K562 (cell line): ENCODE data around the gene HEPHL1. TPM values are rescaled to one million over a fixed set of nuclear protein-coding genes. Genes with fewer than 3 reads are reported as not detected.
A peak's percentile ranks its signal among the peaks of the same experiment; 100 is the strongest.

ENCODE experiments used
- BRD9 ChIP-seq: fragments of 450-650 bp; IDR thresholded peaks from 2 replicates; pipeline ENCODE4 v1.6.1; 2018; ENCODE audit warnings: low read depth; ENCODE audit not compliant: partially characterized antibody
- CBX2 ChIP-seq: fragments of 200-600 bp; sonication (generic); IDR thresholded peaks from one replicate; pipeline ENCODE4 v1.6.1; 2012; ENCODE audit warnings: mild to moderate bottlenecking, low read length, inconsistent platforms; ENCODE audit not compliant: insufficient read depth, poor library complexity, severe bottlenecking
- CCNT2 ChIP-seq: IDR thresholded peaks from 2 replicates; pipeline ENCODE4 v1.6.1; 2011; ENCODE audit warnings: borderline replicate concordance, low read depth, mild to moderate bottlenecking, moderate library complexity, mixed read lengths, low read length; ENCODE audit not compliant: insufficient read length; ENCODE audit errors: extremely low read depth
- ETV6 ChIP-seq, 3 experiments: fragments of 150-350 bp in 1 of 3; sonication (generic) in 1 of 3; formaldehyde crosslinking in 1 of 3; IDR thresholded peaks; 2 replicates each; pipeline versions ENCODE4 v1.6.1 to v1.8.0; 2014 to 2022; ENCODE audit warnings: borderline replicate concordance in 2 of 3, low read depth in 2 of 3, antibody characterized with exemption in 1 of 3, low read length in 1 of 3, mild to moderate bottlenecking in 1 of 3, missing genetic modification reagents in 1 of 3
- FOS ChIP-seq: IDR thresholded peaks from 3 replicates; pipeline ENCODE4 v1.6.1; 2011; ENCODE audit not compliant: insufficient read length; ENCODE audit errors: extremely low read depth
- GATAD2B ChIP-seq: fragments of 450-650 bp; IDR thresholded peaks from 2 replicates; pipeline ENCODE4 v1.6.1; 2017; ENCODE audit warnings: mild to moderate bottlenecking, borderline replicate concordance
- KLF6 ChIP-seq: fragments of 250-450 bp; sonication (Bioruptor Pico); IDR thresholded peaks from 2 replicates; pipeline ENCODE4 v1.4.0; 2020; ENCODE audit warnings: mild to moderate bottlenecking, moderate library complexity, borderline replicate concordance
- L3MBTL2 ChIP-seq: fragments of 450-650 bp; IDR thresholded peaks from 2 replicates; pipeline ENCODE4 v1.6.1; 2016; ENCODE audit warnings: mild to moderate bottlenecking, moderate library complexity
- MCM7 ChIP-seq, 2 experiments: fragments of 450-650 bp; IDR thresholded peaks; 2 replicates each; pipeline ENCODE4 v1.6.1; 2016 to 2018
- MIER1 ChIP-seq: fragments of 450-650 bp; IDR thresholded peaks from 2 replicates; pipeline ENCODE4 v1.6.1; 2016; ENCODE audit warnings: antibody characterized with exemption, mild to moderate bottlenecking, low read depth
- NFYB ChIP-seq: IDR thresholded peaks from 2 replicates; pipeline ENCODE4 v1.6.1; 2011; ENCODE audit warnings: mild to moderate bottlenecking, moderate library complexity; ENCODE audit not compliant: insufficient read length; ENCODE audit errors: extremely low read depth
- POLR3A ChIP-seq: IDR thresholded peaks from 2 replicates; pipeline ENCODE4 v1.6.1; 2011; ENCODE audit warnings: borderline replicate concordance, mild to moderate bottlenecking, moderate library complexity; ENCODE audit not compliant: insufficient read length, insufficient read depth; ENCODE audit errors: extremely low read depth
- PTBP1 ChIP-seq: fragments of 200-400 bp; formaldehyde crosslinking; IDR thresholded peaks from 2 replicates; pipeline ENCODE4 v1.6.1; 2017; ENCODE audit warnings: low read depth, low read length
- TAF9B ChIP-seq: fragments of 450-650 bp; IDR thresholded peaks from 2 replicates; pipeline ENCODE4 v1.6.1; 2018; ENCODE audit warnings: mild to moderate bottlenecking; ENCODE audit not compliant: partially characterized antibody
- TOE1 ChIP-seq, 2 experiments: fragments of 450-650 bp in 1 of 2; sonication (generic) in 1 of 2; formaldehyde crosslinking in 1 of 2; IDR thresholded peaks; 2 replicates each; pipeline versions ENCODE4 v1.7.1 to v1.8.0; 2016 to 2022; ENCODE audit warnings: borderline replicate concordance in 2 of 2, mild to moderate bottlenecking in 2 of 2, antibody characterized with exemption in 1 of 2, inconsistent platforms in 1 of 2, low read depth in 1 of 2, missing genetic modification reagents in 1 of 2, moderate library complexity in 1 of 2
- ZBTB17 ChIP-seq: fragments of 450-650 bp; formaldehyde crosslinking; IDR thresholded peaks from 2 replicates; pipeline ENCODE4 v1.4.0; 2020; ENCODE audit warnings: mild to moderate bottlenecking
- ZC3H8 ChIP-seq: fragments of 450-650 bp; IDR thresholded peaks from 2 replicates; pipeline ENCODE4 v1.6.1; 2017
- ZNF347 ChIP-seq: fragments of 450-650 bp; formaldehyde crosslinking; IDR thresholded peaks from 2 replicates; pipeline ENCODE4 v1.4.0; 2020; ENCODE audit warnings: low read depth, mild to moderate bottlenecking, moderate library complexity
- ZNF57 ChIP-seq: fragments of 450-650 bp; formaldehyde crosslinking; IDR thresholded peaks from 2 replicates; pipeline ENCODE4 v1.4.0; 2020; ENCODE audit warnings: mild to moderate bottlenecking, moderate library complexity
- polyA plus RNA-seq, 8 experiments: library from polyadenylated mRNA; depleted of rRNA in 4 of 8; stranded (reverse) in 5 of 8; unstranded in 3 of 8; fragments of >200 nt; fragmentation: Nextera tagmentation in 2 of 8; fragmentation: Illumina TruSeq in 1 of 8; extraction: Ambion mirVana in 2 of 8; extraction: Trizol in 1 of 8; gene quantifications; 2 replicates each; pipeline versions ENCODE4 v1.2.1 to v1.2.3, GENCODE V29; 2011 to 2014; ENCODE audit warnings: inconsistent platforms in 1 of 8, missing spikeins in 1 of 8
- total RNA-seq, 7 experiments: library from RNA; depleted of rRNA in 6 of 7; stranded (reverse); fragments of >200 nt in 6 of 7; fragmentation: Illumina TruSeq in 2 of 7; extraction: Trizol in 2 of 7; gene quantifications; 2 replicates each; pipeline versions ENCODE4 v1.2.1 to v1.2.3, GENCODE V29; 2011 to 2021; ENCODE audit warnings: low replicate concordance in 1 of 7
- TF ChIP-seq, protein P1 (sequence below): fragments of 450-650 bp; IDR thresholded peaks from 2 replicates; pipeline ENCODE4 v1.6.1; 2016
- TF ChIP-seq, protein P2 (sequence below), 2 experiments: IDR thresholded peaks; 2 replicates each; pipeline ENCODE4 v1.6.1; 2011; ENCODE audit warnings: borderline replicate concordance in 1 of 2, control low read depth in 1 of 2, low read depth in 1 of 2, low read length in 1 of 2, mild to moderate bottlenecking in 1 of 2, mixed read lengths in 1 of 2, moderate library complexity in 1 of 2; ENCODE audit not compliant: insufficient read depth in 1 of 2, insufficient read length in 1 of 2, poor library complexity in 1 of 2, severe bottlenecking in 1 of 2; ENCODE audit errors: extremely low read depth in 1 of 2
- TF ChIP-seq, protein P3 (sequence below): fragments of 250-450 bp; sonication (Bioruptor Pico); IDR thresholded peaks from 2 replicates; pipeline ENCODE4 v1.8.0; 2021; ENCODE audit warnings: moderate library complexity, mild to moderate bottlenecking, inconsistent platforms

Gene HEPHL1
- total and polyA plus RNA-seq, 9 of the 15 experiments (the other 6 are each of a cell fraction or from before 2014, with no cell fraction given) = 0.01 TPM; not detected in 8

DNA sequence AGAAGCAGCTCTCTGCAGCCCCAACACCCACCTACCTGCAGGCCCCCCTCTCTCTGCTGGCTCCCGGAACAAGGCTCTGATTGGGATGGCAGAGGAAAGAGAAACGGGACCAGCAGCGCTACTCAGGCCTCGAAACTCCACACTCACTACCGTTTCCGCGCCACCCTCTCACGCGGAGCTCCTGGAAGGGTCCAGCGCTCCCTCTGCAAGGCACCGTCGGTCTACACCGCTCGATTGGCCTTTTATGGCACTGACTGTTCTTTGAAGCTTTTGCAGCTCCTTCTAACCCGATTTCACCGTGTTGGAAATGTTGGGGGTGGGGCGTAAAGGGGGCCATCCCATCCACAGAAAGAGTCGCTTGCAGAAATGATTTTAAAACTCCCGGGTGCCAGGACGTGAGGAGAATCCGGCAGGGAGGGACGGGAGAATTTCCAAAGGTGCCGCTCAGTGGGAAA lies 107.2 kb downstream of the HEPHL1 start (continued):
- TF ChIP-seq ZNF57 (CRISPR knock-in tag) = no peak
- TF ChIP-seq L3MBTL2 = peak; percentile 50
- TF ChIP-seq, protein P1, sequence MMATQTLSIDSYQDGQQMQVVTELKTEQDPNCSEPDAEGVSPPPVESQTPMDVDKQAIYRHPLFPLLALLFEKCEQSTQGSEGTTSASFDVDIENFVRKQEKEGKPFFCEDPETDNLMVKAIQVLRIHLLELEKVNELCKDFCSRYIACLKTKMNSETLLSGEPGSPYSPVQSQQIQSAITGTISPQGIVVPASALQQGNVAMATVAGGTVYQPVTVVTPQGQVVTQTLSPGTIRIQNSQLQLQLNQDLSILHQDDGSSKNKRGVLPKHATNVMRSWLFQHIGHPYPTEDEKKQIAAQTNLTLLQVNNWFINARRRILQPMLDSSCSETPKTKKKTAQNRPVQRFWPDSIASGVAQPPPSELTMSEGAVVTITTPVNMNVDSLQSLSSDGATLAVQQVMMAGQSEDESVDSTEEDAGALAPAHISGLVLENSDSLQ = no peak
- no peak for TF ChIP-seq GATAD2B
- no peak for TF ChIP-seq FOS
- TF ChIP-seq MCM7 (IDR thresholded peaks at IDR 0.05) = no peak
- TF ChIP-seq CCNT2 = no peak
- TF ChIP-seq PTBP1 = no peak
- no peak for TF ChIP-seq ZNF347
- no peak for TF ChIP-seq POLR3A
- no peak for TF ChIP-seq ZBTB17 (CRISPR knock-in tag)
- TF ChIP-seq CBX2 = no peak
- TF ChIP-seq KLF6 (CRISPR knock-in tag) = no peak
- TF ChIP-seq, protein P2, sequence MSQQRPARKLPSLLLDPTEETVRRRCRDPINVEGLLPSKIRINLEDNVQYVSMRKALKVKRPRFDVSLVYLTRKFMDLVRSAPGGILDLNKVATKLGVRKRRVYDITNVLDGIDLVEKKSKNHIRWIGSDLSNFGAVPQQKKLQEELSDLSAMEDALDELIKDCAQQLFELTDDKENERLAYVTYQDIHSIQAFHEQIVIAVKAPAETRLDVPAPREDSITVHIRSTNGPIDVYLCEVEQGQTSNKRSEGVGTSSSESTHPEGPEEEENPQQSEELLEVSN (IDR thresholded peaks at IDR 0.05; ENCODE audit: borderline replicate concordance in 1 of 2, extremely low read depth in 1 of 2, insufficient read depth in 1 of 2, insufficient read length in 1 of 2, low read depth in 1 of 2, low read length in 1 of 2, poor library complexity in 1 of 2, severe bottlenecking in 1 of 2) = peak; percentile 73 to 85
- TF ChIP-seq ETV6 (IDR thresholded peaks at IDR 0.05; ENCODE audit: borderline replicate concordance in 1 of 2, low read depth in 2 of 2, low read length in 1 of 2) = no peak
- TF ChIP-seq ETV6 (CRISPR knock-in tag; IDR thresholded peaks at IDR 0.05; ENCODE audit: borderline replicate concordance) = no peak
- no peak for TF ChIP-seq ZC3H8
- TF ChIP-seq BRD9 = no peak
- TF ChIP-seq NFYB = no peak
- TF ChIP-seq, protein P3, sequence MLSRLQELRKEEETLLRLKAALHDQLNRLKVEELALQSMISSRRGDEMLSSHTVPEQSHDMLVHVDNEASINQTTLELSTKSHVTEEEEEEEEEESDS (CRISPR knock-in tag) = no peak
- no peak for TF ChIP-seq TOE1 (IDR thresholded peaks at IDR 0.05; ENCODE audit: borderline replicate concordance)
- TF ChIP-seq TOE1 (CRISPR knock-in tag; IDR thresholded peaks at IDR 0.05; ENCODE audit: borderline replicate concordance, low read depth) = no peak
- TF ChIP-seq TAF9B = no peak
- TF ChIP-seq MIER1 = peak; percentile 31; the same call in 1 of the 2 replicates
